HepG2 (cell line): ENCODE measurements around the gene UROS. TPM values are rescaled to one million over a fixed set of nuclear protein-coding genes. Genes with fewer than 3 reads are reported as not detected.

ENCODE experiments used
- ATAC-seq: fragments of 200-7000 bp; cut with Tn5 transposase; 3 replicates; pipeline ENCODE4 v1.9.1; 2020; ENCODE audit warnings: mild to moderate bottlenecking, moderate library complexity
- BruUV-seq: library from RNA; stranded (reverse); fragments of 400-500 nt; replicated peaks from 2 replicates; lab custom pipeline; 2021; lab: Mats Ljungman, UMichigan
- CTCF ChIA-PET: fragments of 300-600 bp; formaldehyde crosslinking; extraction: SDS; loops from one replicate; lab custom pipeline; 2021; ENCODE audit warnings: low total read pairs, inconsistent platforms, low intra/inter-chr PET ratio; lab: Yijun Ruan, JAX
- POLR2A ChIA-PET: fragments of 350-600 bp; sonication (Branson Sonifier 250); formaldehyde crosslinking; loops from one replicate; lab custom pipeline; 2020; ENCODE audit warnings: antibody characterized with exemption, inconsistent platforms; lab: Yijun Ruan, JAX
- DNase-seq: peaks from one replicate; pipeline ENCODE4 v3.0.0-alpha.2; 2015; ENCODE audit warnings: low spot score
- FAIRE-seq: peaks from 3 replicates; lab custom pipeline; 2011; peaks lifted over from hg19 to GRCh38; lab: Jason Lieb, UNC
- H2AFZ ChIP-seq: one replicate; pipeline ENCODE4 v1.6.1; 2011; ENCODE audit warnings: low read length, inconsistent platforms
- H3K27ac ChIP-seq: fragments of 300-600 bp; 3 replicates; pipeline ENCODE4 v1.8.0; 2011; ENCODE audit warnings: mixed run types, mild to moderate bottlenecking, mixed read lengths, low read length, inconsistent platforms; ENCODE audit not compliant: insufficient read depth; ENCODE audit errors: extremely low read length
- H3K27me3 ChIP-seq, 2 experiments: fragments of 200-600 bp in 1 of 2; 2 replicates in 1 of 2; 3 replicates in 1 of 2; pipeline versions ENCODE4 v1.6.0 to v1.8.0; 2011; ENCODE audit warnings: low read length in 2 of 2, mild to moderate bottlenecking in 2 of 2, moderate library complexity in 2 of 2, inconsistent platforms in 1 of 2; ENCODE audit not compliant: insufficient read depth in 2 of 2, control insufficient read depth in 1 of 2
- H3K36me3 ChIP-seq, 2 experiments: fragments of 200-600 bp in 1 of 2; replicated peaks in 1 of 2; 2 replicates in 1 of 2; 3 replicates in 1 of 2; pipeline versions ENCODE4 v1.5.1 to v1.8.0; 2011; ENCODE audit warnings: low read length in 2 of 2, inconsistent platforms in 1 of 2; ENCODE audit not compliant: insufficient read depth in 2 of 2, control insufficient read depth in 1 of 2
- H3K4me1 ChIP-seq: 2 replicates; pipeline ENCODE4 v1.5.1; 2012; ENCODE audit warnings: low read length, inconsistent platforms; ENCODE audit not compliant: insufficient read depth
- H3K4me2 ChIP-seq: 2 replicates; pipeline ENCODE4 v1.6.0; 2011; ENCODE audit warnings: low read depth, low read length, inconsistent platforms
- H3K4me3 ChIP-seq, 3 experiments: fragments of 200-600 bp in 1 of 3; sonication (generic), shearing (Covaris generic) in 1 of 3; replicated peaks in 1 of 3; 2 replicates each; pipeline ENCODE4 v1.5.1; 2011 to 2016; ENCODE audit warnings: low read length in 3 of 3, inconsistent platforms in 2 of 3, low read depth in 2 of 3, mild to moderate bottlenecking in 2 of 3, control low read depth in 1 of 3, mixed read lengths in 1 of 3; ENCODE audit not compliant: insufficient read depth in 1 of 3
- H3K79me2 ChIP-seq: one replicate; pipeline ENCODE4 v1.6.1; 2011; ENCODE audit warnings: low read length, inconsistent platforms; ENCODE audit not compliant: insufficient read depth
- H3K9ac ChIP-seq: 2 replicates; pipeline ENCODE4 v1.6.0; 2011; ENCODE audit warnings: mild to moderate bottlenecking, low read depth, low read length, inconsistent platforms; ENCODE audit not compliant: insufficient read depth
- H3K9me3 ChIP-seq: 2 replicates; pipeline ENCODE4 v1.5.1; 2012; ENCODE audit warnings: mild to moderate bottlenecking, low read length
- H4K20me1 ChIP-seq: 2 replicates; pipeline ENCODE4 v1.6.0; 2011; ENCODE audit warnings: inconsistent platforms, mild to moderate bottlenecking, low read length, moderate library complexity; ENCODE audit not compliant: insufficient read depth
- ATF1 ChIP-seq: IDR thresholded peaks from 2 replicates; pipeline ENCODE4 v1.6.1; 2016; ENCODE audit warnings: mild to moderate bottlenecking, control low read depth
- KDM5B ChIP-seq: sonication (generic); formaldehyde crosslinking; IDR thresholded peaks from 2 replicates; pipeline ENCODE4 v1.4.0; 2020; ENCODE audit warnings: missing genetic modification reagents, mild to moderate bottlenecking, borderline replicate concordance
- LCORL ChIP-seq, 2 experiments: fragments of 450-650 bp in 1 of 2; sonication (generic) in 1 of 2; formaldehyde crosslinking in 1 of 2; IDR thresholded peaks; 2 replicates each; pipeline versions ENCODE4 v1.5.0 to v1.6.1; 2017 to 2020; ENCODE audit warnings: antibody characterized with exemption in 1 of 2, missing genetic modification reagents in 1 of 2
- MTA1 ChIP-seq: sonication (generic); formaldehyde crosslinking; IDR thresholded peaks from 2 replicates; pipeline ENCODE4 v1.4.0; 2020; ENCODE audit warnings: missing genetic modification reagents, mild to moderate bottlenecking, borderline replicate concordance
- ZMAT3 ChIP-seq: sonication (generic); formaldehyde crosslinking; conservative IDR thresholded peaks from 2 replicates; pipeline ENCODE4 v1.7.0; 2021; ENCODE audit warnings: missing genetic modification reagents
- ZNF3 ChIP-seq: IDR thresholded peaks from 2 replicates; pipeline ENCODE4 v1.7.0; 2017; ENCODE audit warnings: inconsistent platforms
- ZNF781 ChIP-seq: sonication (generic); formaldehyde crosslinking; IDR thresholded peaks from 2 replicates; pipeline ENCODE4 v1.5.1; 2020; ENCODE audit warnings: borderline replicate concordance, mild to moderate bottlenecking, missing genetic modification reagents; ENCODE audit errors: not compliant biosample characterization
- WGBS: methylation state at CpG from one replicate; pipeline ENCODE4 v1.1.6; 2017; ENCODE audit warnings: low lambda C conversion rate; 5-methylcytosine and 5-hydroxymethylcytosine counted together
- in situ Hi-C: cut with HindIII; loops from 2 replicates; pipeline ENCODE4 v1.10.0; 2017; ENCODE audit warnings: low pct_unique_long_range_greater_than_20kb; ENCODE audit not compliant: extremely low pct_ligation_motif_present
- intact Hi-C: fragments of 100-400 bp; cut with micrococcal nuclease; formaldehyde crosslinking; loops from one replicate; pipeline ENCODE4 v1.10.0; 2022; ENCODE audit not compliant: unreplicated experiment
- polyA plus RNA-seq, 8 experiments: library from polyadenylated mRNA; depleted of rRNA in 3 of 8; stranded (reverse) in 7 of 8; unstranded in 1 of 8; fragments of >200 nt; fragmentation: Illumina TruSeq in 4 of 8; extraction: Trizol in 4 of 8; gene quantifications; 2 replicates each; pipeline versions ENCODE4 v1.2.1 to v1.2.3, GENCODE V29; 2011 to 2016; ENCODE audit warnings: low read depth in 4 of 8, missing spikeins in 1 of 8, mixed read lengths in 1 of 8; ENCODE audit not compliant: insufficient read depth in 1 of 8
- total RNA-seq, 5 experiments: library from RNA; depleted of rRNA; stranded (reverse); fragments of >200 nt; fragmentation: Illumina TruSeq; extraction: Trizol; gene quantifications; 2 replicates each; pipeline ENCODE4 v1.2.3, GENCODE V29; 2016; ENCODE audit warnings: low read depth in 1 of 5
- TF ChIP-seq, protein P1 (sequence below): sonication (generic); formaldehyde crosslinking; conservative IDR thresholded peaks from 2 replicates; pipeline ENCODE4 v1.4.0; 2020; ENCODE audit warnings: missing genetic modification reagents
- TF ChIP-seq, protein P2 (sequence below): IDR thresholded peaks from 2 replicates; pipeline ENCODE4 v1.6.1; 2012; ENCODE audit warnings: inconsistent platforms

UROS gene
- total and polyA plus RNA-seq, 2 of the 13 experiments (the other 11 are each of a cell fraction or from before 2014, with no cell fraction given) = 14.8 to 49.9 TPM

DNA sequence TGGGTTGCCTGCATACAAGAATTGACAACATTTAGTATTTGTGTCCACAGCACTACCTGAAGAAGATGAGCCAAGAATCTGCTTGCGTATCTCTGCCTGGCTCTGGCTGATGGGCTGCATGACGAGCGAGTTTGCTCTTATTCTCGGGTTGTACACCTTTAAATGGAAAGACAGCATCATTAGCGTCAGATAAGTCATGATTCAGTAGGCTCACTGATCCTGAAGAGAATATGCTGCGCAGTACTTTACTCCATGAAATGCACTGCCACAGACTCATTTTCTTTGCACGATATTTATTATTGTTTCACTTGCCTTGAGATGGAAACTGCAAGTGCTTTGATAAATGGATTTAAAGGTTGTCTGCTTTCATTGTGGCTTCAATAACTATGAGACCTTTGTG, 29.4 kb upstream of the UROS start:
- BruUV-seq = no TSS peak
- DNase-seq (no peak), FAIRE-seq (no peak), ATAC-seq (no peak)
- Histone ChIP-seq H3K9me3 (no peaks in the 10 kb centered on the region), H3K9ac (no peak overlapping the region), H4K20me1 (no peaks in the 10 kb centered on the region), H3K36me3 (peaks cover 8 to 15% of the 10 kb centered on the region in 2 experiments), H3K4me3 (no peak overlapping the region), H3K27ac (no peak overlapping the region), H3K4me2 (no peak overlapping the region), H3K4me1 (peaks cover 16% of the 10 kb centered on the region), H3K79me2 (no peaks in the 10 kb centered on the region), H2AFZ (no peak overlapping the region), H3K27me3 (no peaks in the 10 kb centered on the region)
- TF ChIP-seq MTA1 (no peak), KDM5B (CRISPR knock-in tag) (no peak), LCORL (IDR thresholded peaks at IDR 0.05) (no peak), LCORL (CRISPR knock-in tag; IDR thresholded peaks at IDR 0.05) (no peak), ZMAT3 (CRISPR knock-in tag) (no peak), ZNF781 (CRISPR knock-in tag) (no peak), ATF1 (CRISPR knock-in tag) (no peak), ZNF3 (no peak)
- TF ChIP-seq, protein P1, sequence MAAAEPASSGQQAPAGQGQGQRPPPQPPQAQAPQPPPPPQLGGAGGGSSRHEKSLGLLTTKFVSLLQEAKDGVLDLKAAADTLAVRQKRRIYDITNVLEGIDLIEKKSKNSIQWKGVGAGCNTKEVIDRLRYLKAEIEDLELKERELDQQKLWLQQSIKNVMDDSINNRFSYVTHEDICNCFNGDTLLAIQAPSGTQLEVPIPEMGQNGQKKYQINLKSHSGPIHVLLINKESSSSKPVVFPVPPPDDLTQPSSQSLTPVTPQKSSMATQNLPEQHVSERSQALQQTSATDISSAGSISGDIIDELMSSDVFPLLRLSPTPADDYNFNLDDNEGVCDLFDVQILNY (CRISPR knock-in tag) = no peak
- TF ChIP-seq, protein P2, sequence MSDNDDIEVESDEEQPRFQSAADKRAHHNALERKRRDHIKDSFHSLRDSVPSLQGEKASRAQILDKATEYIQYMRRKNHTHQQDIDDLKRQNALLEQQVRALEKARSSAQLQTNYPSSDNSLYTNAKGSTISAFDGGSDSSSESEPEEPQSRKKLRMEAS = no peak
- in situ Hi-C loops (no loop called here), intact Hi-C loops (no loop called here)
- POLR2A ChIA-PET = no interaction called here
- whole genome bisulfite sequencing = 93% methylated on average over 7 of the region's 7 CpGs
- CTCF ChIA-PET = no interaction called here
